Measurements from ENCODE around the gene CREBBP.

CREBBP gene

DNA sequence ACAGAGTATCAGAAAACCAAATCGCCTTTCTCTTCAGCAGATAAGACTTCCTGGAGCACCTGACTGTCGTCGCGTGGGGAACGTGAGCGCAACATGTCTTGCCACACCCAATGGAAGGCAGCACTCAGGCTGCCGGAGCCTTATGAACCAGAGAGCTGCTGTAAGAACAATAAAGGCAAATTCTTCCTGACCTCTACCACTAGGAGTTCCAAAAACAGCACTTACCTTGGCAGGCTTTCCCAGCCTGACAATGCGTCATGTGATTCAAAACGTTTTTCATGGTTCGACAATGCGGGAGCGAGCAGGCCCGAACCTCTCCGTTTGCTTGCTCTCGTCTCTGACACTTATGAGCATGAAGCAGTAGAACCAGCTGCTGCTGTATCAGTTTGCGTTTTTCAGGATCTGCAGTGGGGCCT is 87.3 kb downstream of the CREBBP start:
- DNase-seq: peak in 1 of 5 experiments; percentile 51

DNA sequence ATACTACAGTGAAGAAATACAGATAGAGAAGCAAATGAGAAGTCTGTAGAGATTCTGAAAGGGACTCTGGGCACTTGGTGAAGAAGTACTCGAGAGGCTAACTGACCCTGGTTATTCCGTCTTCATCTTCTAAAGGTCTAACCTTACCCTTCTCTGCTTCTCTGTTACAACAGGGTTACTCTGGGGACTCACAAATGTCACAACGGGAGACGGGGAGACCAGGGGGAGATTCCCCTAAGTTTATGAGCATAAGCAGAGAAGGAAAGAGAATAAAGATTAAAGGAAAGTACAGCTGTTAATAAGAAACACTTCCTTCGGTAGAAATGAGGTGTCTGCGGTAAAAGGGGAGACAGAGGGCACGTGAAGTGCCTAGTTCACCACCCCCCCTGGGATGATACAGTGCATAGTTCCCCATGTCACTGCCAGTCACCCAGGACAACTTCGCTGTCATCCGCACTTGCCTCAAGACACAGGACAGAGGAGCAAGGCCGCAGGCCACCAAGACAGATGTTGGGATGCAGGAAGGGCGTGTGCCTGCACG is 88.0 kb downstream of the CREBBP start:
- no peak for DNase-seq

DNA sequence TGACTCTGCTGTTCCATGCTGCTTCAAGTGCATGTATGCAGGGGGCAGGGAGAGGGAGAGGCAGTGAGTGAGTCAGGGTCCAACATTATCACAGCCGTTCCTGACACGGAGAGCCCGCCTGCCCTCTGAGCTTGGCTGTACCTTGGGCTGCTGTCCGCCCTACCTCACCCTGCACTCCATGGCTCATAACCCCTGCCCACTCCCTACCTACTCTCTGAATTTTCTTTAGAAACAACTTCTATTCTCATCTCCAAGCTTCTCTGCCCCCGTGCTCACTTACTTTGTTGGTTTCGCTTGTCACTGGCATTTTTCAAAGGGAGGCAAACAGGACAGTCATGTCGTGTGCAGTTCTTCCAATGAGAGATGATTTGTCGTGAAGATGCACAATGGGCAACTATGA is 88.8 kb downstream of the CREBBP start:
- DNase-seq: no peak

DNA sequence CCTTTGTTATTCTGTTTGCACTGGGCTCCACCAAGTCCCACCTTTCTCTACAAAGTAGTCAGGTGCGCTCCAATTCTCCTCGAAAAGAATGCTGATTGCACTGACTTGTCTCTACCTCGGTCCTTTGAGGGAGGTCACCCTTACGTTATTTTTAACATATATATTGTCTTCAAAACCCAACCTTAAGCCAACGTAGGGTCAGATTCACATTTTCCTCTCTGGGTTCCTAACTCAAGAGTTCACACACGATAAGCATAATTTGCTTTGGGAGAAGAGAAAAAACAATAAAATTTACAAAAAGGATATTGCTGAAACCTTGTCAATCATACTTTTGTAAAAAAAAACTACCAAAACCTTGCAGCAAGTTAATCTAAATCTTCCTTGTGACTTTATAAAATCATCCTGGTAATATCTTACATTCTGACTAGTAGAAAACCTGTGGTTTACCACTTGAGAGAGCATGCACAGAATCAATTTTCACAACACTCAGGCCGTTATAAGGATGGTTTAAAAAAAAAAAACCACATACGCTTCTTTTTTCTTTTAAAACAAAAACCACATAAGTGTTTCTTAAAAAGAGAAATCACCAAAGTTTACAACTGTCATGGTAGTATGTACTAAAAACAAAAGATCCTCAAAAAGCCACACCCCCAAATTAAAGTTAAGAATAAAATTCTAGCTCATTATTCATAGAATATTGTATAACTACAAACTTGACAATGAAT is 91.0 kb downstream of the CREBBP start:
- peak in 2 of 5 experiments; percentile 62 to 90 for DNase-seq

DNA sequence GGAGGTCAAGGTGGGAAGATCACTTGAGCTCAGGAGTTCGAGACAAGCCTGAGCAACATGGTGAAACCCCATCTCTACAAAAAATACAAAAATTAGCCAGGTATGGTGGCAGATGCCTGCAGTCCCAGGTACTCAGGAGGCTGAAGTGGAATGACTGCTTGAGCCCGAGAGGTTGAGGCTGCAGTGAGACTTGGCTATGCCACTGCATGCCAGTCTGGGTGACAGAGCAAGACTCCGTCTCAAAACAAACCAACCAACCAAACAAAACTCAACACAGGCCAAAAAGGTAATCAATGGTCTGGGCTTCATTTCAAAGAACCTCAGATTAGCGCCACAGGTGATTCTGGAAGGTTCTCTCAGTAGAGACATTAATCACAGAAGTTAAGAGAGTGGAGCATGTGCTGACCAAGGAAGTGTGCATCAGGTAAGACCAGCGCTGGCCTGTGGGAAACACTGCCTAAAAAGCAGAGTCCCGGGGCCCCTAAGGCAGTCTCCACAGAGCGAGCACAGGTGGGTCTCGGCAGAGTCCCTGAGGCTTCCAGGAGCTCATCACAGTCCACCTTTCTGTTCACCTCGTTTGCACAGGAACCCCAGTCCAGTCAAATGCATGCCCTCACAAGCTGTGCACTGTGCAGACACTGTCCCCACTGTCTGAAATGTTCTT is 91.7 kb downstream of the CREBBP start:
- DNase-seq: no peak

DNA sequence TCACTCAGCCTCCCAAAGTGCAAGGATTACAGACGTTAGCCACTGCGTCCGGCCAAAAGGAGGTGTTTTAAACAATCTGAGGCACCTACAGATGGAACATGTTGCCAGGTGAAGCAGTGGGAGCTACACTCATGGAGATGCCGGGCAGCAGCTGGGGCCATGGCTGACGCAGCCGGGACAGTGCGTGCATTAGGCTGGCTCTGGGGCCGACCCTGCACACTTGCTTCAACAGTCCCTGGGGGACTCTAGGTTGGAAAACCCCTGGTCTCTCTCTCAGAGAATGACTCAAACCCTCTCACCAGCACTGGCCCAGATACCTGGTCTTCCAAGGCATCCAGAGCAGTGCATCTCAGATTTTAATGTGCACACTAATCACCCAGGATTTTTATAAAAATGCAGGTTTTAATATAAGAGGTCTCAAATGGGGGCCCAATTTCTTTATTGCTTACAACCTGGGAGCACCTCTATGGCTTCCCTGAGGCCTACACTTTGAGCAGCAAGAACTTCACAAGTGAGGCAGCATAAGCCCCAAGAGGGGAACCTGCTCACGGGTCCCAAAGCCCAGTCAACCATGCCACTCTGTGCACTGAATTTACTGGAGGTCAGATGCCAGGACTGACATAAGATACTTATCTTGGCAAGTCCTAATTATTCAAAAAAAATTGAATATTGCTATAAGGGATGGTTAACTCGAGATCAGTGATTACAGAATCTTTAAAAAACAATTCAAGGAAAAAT is 92.4 kb downstream of the CREBBP start:
- DNase-seq: no peak

DNA sequence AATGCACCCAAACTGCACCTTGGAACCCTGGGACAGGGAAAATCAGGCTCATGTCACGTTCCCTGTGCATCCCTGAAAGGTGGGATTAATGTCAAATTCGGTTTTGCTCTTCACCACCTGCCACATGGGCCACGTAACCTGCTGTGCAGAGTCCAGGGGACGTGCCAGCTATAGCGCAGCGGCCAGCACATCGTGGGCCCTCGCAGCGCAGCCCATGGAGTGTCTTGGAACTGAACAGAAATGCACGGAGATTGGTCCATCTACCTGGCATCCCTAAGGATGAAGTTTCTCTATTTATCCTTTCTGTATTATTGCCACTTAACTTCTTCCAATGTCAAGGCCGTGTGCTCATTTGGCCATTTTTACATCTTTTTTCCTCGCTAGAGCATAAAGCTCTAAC is 95.1 kb downstream of the CREBBP start:
- no peak for DNase-seq

DNA sequence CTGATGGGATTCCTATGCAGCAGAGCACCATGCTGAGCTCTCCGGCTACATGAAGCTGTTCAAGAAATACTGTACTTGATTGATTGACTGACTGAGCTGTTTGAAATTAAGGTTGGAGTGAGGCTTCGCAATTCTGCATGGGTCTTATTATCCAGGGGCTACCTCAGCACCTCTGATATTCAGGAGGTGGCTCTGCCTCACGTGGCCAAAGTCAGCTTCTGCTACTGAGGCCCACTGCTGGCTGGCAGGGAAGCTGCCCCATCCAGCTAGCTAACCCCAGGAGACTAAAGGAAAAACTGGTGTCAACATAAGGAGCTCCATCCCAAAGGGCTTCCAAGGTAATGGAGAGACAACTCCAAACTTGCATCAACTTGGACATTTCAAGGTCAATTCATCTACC is 97.0 kb downstream of the CREBBP start:
- DNase-seq: no peak

DNA sequence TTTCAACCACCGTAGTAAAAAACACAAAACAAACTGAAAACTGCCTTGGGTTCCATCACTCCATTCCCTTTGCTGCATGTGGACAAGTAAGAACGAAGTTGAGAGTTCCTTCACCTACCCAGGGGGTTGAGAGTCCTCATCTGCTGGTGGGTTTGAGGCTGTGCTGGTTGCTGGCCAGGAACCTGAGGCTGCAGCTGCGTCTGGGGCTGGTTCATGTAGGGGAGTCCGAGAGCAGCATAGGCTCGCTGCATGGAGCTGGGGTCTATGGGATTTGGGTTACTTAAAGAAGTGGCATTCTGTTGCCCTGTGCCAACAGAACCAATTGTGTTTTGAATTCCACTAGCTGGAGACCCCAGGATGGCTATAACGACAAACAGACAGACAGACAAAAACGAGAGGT is 97.9 kb downstream of the CREBBP start:
- no peak for DNase-seq

DNA sequence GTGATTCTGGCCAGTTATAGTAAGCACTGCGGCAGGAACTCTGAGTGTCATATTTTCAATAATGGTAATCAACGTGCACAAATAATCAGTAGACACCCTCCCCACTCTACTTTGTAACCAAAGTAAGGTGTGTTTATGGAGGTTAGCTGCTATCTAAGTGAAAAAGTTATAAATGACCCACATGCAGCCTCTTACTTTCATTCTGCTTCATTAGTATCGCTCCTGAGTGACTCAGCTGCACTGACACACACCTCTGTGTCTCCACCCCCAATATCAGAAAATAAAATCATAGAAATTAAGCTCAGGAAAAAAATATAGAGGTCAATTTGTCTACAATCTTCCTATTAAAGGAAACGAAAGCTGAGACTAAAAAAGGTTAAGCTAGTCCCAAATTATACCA is 99.1 kb downstream of the CREBBP start:
- DNase-seq: no peak

DNA sequence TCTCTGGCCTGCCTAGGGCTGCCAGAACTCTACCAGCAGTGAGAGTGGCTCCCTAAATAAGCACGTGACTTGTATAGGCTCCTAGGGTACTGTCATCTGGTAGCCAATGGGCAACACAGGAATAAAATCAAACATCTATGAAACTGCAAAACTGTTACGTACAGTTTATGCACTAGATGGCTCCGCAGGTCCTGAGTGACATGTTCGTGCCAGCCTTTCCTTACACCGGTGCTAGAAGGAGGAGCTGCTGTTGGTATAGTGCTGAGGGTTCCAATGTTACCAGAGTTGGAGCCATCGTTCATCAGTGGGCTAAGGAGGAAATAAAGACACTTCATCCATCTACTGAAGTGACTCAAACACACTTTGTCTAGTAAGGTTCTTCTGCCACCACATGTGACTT is 99.9 kb downstream of the CREBBP start:
- peak in 1 of 5 experiments; percentile 75 for DNase-seq

DNA sequence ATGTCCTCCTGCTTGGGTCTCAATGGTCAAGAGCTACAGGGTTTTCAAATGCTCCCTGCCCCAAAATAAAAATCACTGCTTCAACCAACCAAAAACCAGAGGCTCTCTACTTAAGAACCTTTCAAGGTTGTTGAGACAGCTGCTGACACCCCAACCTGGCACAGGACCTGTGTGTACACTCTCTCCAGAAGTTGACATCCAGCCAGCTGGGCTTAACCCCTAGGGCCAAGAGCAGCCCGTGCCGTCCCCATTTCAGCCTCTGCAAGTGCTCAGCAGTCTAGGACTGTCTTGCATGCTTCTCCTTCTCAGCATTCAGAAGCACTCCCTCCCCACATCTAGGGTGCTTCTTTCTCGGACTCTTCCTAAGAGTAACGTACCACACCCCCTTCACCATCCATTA is 104.2 kb downstream of the CREBBP start:
- no peak for DNase-seq

DNA sequence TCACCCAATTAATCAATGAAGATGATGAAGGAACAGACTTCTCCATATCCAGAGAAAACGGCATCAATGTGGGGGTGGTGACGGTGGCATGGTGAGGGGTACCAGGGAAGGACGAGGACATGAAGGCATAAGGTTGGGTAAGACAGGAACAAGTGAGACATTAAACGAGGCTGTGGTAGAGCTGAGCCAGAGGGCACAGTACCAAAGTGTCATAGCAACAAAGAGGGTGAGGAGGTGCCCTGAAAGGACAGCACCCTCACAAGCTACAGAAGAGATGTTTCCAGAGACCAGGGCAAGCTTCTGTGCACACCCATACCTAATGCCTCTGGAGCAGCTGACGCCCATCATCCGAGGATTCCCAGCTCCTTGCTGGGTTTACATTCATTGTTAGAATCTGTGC is 105.7 kb downstream of the CREBBP start:
- DNase-seq: no peak

DNA sequence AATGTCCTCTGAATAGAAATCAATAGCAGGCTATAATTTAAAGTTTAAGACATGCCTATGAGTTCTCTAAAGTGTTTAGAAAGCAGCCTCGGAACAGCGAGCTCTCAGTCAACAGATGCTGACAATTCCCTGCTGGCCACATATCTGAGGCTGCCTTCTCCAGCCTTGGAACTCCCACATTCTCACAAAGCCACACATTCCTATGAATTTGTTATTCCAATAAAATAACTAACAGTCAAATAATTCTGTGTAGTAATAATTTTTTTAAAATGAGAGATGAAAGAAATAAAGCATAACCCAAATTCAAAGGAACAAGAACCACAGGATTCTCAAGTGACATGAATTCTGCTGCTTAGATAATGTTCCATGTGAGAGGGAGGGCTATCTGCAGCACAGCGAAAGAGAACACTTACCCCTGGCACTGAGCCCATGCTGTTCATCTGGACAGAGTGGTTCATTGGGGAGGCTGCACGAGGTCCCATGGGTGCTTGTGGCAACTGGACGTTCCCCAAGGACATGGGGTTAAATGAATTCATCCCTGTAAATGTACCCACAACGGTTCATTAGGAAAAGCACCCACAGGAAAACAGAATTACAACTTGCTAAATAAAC is 106.3 kb downstream of the CREBBP start:
- DNase-seq: no peak

DNA sequence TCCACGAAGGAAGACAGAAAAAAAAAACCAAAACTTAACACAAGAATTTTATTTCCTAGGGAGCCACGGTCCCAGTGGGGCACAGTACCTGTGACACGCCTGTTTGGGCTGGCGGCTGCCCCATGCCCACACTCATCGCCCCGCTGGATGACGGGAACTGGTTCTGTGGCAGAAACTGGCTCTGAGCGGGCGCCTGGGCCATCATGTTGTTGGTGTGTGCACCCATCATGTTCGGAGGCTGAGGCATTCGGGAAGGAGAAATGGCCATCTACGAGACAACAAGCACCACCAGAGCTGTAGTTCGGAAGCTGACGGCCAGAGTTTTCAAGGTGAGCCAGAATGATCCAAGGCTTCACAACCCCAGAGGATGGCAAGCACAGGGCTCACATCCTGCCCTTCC is 106.8 kb downstream of the CREBBP start:
- DNase-seq: no peak

DNA sequence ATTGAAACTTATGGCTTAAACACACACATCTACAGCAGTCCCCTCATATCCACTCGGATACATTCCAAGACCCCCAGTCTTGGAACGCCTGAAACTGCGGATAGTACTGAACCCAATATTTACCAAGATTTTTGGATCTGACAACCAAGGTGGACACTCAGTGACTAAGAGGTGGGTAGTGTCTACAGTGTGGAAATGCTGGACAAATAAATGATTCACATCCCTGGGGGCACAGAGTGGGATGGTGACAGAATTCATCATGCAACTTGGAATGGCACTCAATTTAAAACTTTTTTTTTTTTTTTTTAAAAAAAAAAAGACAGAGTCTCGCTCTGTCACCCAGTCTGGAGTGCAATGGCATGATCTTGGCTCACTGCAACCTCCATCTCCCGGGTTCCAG is 109.0 kb downstream of the CREBBP start:
- no peak for DNase-seq

DNA sequence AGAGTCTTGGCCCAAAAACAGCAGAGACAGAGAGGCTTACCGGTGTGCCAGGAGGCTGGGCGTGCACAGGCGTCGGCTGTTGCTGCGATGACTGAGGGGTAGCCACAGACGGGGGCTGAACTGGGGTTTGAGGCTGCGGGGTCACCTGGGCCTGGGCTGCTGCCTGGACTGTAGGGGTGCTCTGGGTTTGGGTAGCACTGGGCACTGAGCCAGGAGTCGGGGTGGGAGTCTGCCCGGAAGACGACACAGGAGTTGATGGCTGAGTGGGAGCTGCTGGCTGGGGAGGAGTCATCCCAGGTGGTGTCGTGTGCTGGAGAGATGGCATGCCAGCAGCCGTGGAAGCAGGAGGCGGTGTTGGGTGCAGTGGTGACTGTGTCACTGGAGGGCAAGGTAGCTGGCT is 110.0 kb downstream of the CREBBP start:
- no peak for DNase-seq

DNA sequence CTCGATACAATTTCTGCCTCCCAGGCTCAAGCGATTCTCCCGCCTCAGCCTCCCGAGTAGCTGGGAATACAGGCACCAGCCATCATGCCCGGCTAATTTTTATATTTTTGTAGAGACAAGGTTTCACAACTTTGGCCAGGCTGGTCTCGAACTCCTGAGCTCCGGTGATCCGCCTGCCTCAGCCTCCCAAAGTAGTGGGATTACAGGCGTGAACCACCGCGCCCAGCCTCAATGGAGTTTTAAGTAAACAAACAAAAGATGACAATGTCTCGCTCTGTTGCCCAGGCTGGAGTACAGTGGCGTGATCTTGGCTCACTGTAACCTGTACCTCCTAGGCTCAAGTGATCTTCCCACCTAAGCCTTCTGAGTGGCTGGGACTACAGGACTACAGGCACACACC is 110.6 kb downstream of the CREBBP start:
- no peak for DNase-seq

DNA sequence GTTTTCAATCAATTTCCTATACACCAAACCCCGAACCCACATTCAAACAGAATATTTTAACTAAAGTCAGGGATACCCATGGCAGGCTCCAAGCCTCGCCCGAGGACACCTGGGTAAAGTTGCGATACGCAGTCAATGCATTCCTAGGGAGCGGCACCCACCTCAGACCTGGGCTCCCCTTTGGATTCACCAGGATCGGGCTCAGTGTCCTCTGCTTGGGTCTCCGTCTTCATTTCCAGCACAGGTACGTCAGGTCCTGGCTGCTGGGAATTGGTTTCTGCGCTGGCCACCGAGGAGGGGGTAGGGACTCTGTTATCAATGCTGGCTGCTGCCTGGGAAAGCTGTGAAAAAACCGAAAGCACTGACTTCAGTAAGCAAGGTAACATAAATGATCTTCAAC is 111.5 kb downstream of the CREBBP start:
- DNase-seq: no peak

DNA sequence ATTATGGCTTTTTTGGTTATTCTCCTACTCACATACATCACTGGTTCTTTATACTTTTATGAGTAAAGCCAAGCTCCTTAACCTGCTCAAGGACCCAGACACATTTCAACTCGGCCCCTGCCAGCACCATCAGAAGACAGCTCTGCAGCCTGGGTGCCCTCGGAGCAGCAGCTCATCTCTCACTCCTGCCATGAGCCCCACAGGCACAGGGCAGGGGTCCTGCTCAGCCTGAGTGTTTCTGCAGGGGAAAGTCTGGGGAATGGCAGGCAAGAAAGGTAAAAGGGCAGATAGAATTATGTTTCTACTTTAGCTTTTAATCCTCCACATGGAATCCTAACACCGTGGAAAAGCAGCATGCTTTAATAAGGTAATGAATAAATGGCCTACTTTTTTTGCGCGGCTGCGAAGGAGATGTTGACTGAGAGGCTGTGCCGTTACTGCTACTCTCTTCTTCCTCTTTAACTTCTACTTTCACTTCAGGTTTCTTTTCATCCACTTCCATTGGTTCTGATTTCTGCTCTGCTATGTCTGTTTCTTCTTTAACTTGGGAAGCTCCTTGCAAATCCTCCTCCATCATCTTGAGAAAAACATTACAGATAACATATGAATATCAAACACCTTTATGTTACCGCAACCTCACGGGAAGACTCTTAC is 113.1 kb downstream of the CREBBP start:
- no peak for DNase-seq

DNA sequence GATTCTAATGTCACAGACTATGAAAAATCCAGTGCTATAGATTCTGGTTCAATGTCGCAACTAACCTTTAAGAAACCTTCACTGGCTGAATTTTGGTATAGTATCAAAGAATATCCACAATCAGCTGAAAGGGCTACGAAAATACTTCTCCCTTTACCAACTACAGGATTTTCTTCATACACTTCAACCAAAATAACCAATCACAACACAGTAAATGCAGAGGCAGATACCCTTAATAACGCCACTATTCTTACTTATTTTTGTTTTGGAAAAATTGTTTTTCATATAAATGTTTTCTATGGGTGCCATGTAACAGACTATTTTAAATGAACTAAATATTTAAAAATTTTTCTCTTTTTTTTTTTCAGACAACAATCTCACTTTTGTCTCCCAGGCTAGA is 114.3 kb downstream of the CREBBP start:
- DNase-seq: no peak

DNA sequence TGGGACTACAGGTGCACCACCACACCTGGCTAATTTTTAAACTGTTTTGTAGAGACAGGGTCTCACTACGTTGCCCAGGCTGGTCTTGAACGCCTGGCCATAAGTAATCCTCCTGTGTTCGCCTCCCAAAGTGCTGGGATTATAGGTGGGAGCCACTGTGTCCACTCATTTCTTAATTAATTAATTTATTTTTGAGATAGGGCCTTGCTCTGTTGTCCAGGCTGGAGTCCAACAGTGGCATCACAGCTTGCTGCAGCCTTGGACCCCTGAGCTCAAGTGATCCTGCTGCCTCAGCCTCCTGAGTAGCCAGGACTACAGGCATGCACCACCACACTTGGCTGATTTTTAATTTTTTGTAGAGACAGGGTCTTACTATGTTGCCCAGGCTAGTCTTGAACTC is 116.1 kb downstream of the CREBBP start:
- no peak for DNase-seq

Data from T-helper 2 cell (primary cell).